GM19099 (cell line): ENCODE measurements around the gene COLEC11.

ENCODE experiments used
- POLR2A ChIP-seq: IDR thresholded peaks from 3 replicates; pipeline ENCODE4 v1.6.1; 2011; ENCODE audit warnings: low read depth; ENCODE audit not compliant: insufficient read length; ENCODE audit errors: extremely low read depth

COLEC11 gene

DNA sequence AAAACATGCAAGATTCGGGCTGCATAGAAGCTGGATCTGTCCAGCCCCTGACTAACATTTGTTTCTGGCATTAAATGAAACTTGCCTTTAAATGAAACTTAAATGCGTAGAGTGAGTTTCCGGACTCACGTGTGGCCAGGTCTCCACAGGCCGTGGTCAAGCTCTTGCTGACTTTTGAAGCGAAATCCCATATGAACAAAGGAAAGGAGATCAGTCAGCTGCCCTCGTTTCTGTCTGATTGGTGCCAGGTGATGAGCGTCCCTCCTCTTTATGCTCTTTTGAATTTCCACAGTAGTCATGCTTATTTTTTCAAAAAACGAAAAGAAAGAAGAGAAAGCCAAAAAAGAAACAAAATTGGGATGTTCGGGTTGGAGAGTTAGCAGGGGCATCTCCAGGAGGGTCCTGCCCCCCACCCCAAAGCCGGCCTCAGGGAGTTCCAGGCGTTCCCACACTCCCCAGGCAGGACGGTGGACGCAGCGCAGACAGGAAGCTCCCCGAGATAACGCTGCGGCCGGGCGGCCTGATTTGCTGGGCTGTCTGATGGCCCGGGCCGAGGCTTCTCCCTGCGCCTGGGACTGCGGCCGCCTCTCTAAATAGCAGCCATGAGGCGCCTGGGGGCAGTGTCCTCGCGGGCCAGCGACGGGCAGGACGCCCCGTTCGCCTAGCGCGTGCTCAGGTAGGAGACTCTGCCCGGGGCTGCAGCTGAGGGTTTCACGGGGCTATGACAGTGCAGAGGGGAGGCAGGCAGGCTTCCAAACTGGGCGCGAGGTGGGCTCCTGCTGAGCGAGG, at the start of gene COLEC11:
Gene COLEC11 (plus strand): TSS at position 620 of the 789 bp plus-strand sequence. CDS start 9,229 bp downstream, outside the sequence.
- TF ChIP-seq POLR2A, result no peak

DNA sequence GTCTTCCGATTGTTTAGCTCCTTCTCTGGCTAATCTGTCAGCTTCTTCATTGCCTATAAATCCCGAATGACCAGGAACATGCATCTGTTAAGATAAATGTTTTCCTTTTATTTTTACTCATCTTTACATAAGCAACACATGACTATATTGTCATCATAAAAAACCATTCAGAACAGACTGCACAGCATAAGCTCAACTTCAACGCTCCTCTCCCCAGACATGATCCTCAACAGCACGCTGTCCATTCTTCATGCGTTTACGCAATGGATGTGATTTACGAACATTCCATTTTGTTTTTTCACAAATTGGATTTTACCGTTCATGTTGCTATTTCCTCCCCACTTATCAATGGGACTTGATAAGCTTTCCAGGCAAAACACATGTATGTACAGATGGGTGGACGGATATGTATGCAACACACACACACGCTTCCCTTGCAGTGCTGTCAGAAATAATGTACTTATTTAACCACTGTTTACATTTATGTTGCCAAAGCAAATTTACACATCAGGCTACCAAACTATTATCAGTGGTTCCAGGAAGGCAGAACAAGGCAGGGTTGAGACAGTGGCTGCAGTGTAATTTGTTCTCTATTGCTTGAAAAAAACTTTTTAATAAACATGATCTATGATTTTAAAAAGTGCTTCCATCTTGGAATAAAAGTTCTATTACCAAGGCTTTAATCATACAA, 49.0 kb upstream of the COLEC11 start:
- TF ChIP-seq POLR2A, result no peak

DNA sequence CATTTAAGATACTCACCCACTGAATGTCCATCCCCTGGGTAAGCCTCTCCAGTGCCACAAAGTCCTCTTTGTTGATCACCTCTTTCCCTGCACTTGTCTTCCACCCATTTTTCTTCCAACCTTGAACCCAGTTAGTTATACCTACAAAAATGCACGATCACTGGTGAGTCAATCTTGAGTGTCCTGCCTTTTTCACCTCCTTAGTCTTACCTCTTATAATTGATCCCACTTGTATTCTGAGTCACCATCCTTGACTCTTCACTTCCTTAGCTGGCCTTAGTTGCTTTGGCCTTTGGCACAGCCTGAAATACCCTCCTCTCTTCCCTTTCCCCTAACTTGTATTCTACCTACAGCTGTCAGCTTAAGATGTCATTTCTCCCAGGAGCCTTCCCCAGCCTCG, 47.0 kb upstream of the COLEC11 start:
- no peak for TF ChIP-seq POLR2A

DNA sequence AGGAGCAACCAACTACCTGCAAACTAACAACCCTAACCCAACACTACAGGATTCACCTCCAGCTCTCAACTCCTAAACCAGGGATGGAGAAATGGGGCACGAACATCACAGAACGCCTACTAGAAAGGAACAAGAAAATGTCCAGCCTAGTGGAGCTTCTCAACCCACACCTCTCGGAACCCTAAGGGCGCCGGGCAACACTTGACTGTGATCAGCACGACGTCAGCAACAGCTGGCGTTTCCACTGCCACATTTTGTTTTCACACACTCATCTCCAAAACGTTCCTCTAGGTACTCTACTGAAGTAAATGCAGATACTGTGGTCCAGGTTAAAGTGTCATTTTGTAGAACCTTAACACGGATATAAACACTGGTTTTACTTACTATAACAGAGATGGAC, 41.0 kb upstream of the COLEC11 start:
- no peak for TF ChIP-seq POLR2A

DNA sequence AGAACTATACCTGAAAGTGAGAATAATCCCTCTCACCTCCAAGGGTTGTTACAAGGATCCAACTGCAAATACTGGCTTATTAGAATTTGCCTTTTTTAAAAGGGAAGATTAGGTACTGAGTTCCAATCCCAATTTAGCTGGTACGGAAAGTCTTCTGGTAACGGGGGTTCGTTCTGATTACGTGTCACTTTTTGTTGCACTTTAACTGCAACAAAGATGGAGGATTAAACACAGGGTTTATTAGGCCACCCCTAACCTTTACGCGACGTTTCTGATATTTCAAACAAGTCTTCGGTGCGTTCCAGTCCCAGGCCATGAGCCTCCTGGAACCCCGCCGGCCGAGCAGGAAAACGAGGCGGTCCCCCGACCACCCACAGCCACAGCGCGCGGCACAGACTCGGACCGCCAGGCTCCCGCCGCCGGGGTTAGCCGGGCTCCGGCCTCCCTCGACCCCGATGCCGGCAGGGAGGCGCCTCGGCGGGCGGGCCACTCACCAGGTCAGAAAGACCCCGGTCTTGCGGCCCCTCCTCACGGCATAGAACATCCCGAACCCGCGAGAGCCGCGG, 37.2 kb upstream of the COLEC11 start:
- TF ChIP-seq POLR2A, result no peak

DNA sequence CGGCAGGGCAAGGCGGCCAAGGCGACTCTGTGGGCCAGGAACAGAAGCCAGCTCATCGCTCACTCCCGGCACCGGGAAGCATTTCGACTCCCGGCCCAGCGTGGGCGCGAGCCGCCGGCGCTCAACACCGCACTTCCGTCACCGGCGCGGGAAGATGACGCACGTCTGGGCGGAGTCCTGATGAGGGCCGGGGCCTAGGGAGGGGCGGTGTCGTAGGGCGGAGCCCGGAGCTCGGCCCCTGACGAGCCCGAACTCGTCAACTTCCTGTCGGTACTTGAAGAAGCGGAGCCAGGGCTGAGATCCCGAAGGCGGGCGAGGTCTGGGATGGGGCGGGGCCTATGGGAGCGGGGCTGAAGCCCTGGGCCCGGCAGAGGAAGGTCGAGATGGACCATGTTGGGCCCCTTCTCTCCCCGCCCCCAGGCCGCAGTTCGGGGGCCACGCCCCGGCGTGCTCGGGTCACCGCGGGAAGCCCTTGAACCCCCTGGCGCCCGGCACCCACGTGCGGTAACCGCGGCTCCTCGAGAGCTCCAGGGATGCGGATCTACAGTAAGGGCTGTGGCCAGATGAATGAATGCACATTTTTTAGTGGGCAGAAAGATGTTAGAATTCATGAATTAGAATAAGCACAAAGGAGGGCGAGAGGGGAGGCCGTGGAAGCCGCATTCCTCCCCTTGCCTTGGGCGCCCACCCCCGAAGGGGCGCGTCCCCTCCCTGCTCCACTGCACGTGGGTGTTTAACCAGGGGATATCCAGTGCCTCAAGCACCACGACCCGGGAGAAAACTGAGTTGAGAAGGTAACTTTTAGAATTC, 36.5 kb upstream of the COLEC11 start, which contains the start of gene RNASEH1:
Gene RNASEH1 (minus strand): TSS at position 129 of the 810 bp plus-strand sequence. CDS start 73 bp downstream, at position 56.
- peak; percentile 90 for TF ChIP-seq POLR2A

DNA sequence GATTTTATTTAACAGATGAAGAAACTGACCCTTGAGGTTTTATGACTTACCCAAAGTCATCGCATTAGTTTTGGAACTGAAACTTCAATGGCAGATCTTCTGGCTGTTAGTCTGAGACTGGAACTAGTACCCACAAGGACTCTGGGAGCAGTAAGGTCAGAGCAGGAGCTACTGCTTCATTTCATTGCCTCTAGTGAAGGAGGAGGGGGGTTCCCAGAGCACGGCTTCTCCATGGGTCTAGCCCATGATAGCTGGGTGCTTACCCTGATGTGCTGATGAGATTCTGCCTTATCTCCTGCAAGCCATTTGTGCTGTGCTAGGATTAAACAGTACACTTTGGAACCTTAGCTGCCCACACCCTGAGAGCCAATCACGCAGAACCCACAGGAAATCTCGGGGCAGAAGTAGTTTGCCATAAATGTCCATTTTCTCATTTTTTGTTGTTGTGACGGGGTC, 31.4 kb upstream of the COLEC11 start:
- peak; percentile 35 for TF ChIP-seq POLR2A

DNA sequence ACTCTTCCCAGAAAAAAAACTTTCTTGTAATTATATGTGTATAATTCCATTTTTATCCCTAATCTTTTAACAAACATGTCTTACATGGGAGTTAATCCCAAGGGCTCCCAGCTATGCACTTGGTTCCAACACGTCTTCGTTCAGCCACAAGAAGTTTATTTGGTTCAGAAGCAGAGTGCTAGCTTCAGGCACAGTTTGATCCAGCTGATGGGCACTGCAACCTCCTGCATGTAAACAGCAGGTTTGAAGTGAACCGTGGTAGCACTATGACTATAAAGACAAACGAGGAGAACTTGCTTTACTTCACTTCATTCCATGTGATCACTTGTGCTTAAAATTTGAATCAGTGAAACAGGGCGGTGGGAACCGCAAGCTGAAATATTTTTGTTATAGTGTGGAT, 29.8 kb upstream of the COLEC11 start:
- no peak for TF ChIP-seq POLR2A

DNA sequence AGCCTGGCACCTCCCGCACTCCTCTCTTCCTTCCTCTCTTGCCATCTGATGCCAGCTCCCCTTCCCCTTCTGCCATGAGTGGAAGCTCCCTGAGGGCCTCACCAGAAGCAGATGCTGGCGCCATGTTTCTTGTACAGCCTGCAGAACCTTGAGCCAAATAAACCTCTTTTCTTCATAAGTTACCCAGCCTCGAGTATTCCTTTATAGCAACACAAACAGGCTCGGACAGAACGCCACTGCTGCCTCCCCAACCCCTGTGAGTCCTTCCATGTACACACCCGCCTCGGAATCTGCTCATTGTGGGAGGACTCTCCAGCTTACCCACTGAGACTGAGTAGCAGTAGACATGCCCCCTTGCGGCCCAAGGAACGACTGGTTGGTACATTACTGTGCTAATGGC, 28.1 kb upstream of the COLEC11 start:
- no peak for TF ChIP-seq POLR2A

DNA sequence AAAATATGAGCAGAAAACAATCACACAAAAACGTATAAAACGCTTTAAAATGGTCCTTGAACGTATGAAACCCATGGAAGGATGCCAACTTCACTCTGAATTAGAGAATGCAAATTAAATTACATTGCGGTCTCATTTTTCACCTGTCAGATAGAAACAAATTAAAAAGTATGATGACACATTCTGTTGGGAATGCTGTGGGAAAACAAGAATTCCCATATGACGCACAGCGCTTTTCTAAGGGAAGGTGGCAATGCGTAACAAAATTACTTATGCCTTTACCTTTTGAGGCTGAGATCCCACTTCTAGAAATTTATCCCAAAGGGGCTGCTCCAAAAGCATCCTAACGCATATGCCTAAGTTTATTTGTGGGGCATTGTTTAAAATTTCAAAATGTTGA, 23.6 kb upstream of the COLEC11 start:
- no peak for TF ChIP-seq POLR2A

DNA sequence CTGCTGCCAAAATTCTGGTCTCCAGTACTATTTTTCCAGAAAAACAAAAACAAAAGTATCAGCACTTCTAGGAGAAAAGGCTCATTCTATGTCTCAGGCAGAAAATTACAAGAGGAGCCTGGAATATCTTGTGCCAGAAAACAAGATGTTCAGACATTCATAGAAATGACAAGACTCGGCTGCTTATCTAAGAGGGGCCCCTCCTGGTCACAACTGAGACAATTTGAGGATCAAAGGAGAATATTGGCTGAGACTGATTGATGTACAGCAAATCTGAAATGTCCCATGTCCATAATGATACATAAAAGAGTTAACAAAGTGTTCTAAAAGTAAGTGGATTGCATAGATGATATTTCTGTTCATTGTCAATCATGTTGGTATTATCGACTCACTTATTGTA, 22.3 kb upstream of the COLEC11 start:
- TF ChIP-seq POLR2A, result no peak

DNA sequence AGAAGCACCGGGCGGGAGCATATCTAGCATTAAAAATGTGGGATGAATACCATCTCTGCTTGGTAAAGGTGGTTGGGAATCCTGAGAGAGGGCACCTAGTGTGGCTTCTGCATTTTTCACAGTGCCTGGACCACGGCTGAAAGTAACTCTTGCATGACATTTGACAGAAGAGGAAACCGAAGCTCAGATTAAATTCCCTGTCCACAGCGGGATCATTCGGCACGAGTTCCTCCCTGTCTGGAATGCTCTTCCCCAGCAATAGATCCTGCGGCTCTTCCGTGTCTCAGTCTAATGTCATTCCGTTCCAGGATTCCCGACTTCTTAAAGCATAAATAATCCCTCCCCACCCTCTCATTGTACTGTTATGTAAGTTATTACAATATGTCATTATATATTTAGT, 20.8 kb upstream of the COLEC11 start:
- TF ChIP-seq POLR2A, result no peak

DNA sequence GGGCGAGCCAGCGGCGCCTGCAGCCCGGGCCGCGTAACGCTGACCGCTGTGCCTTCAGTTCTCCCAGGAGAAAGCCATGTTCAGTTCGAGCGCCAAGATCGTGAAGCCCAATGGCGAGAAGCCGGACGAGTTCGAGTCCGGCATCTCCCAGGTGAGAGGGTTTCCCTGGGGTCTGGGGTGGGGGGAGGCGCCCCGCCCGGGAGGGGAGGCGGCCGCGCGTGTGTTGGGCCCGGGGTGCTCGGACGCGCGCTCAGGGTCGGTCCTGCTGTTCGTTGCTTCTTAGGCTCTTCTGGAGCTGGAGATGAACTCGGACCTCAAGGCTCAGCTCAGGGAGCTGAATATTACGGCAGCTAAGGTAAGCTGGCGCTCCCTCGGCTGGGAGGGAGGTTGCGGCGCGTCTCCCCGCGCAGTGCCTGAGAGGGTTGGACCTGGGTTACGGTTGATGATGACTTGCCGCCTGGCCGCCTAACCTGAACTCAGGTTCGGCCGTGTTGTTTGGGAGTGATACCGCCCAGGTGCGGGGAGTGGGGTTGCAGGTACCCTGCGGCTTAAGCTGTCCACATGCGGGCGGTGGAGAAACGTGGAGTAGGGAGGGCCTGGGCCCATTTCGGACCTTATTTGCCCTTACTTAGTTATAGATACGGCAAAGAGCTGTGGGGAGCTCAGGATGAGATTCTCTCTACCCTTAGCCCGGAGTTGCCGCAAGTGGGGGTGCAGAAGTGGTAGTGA, 19.2 kb upstream of the COLEC11 start:
- no peak for TF ChIP-seq POLR2A

DNA sequence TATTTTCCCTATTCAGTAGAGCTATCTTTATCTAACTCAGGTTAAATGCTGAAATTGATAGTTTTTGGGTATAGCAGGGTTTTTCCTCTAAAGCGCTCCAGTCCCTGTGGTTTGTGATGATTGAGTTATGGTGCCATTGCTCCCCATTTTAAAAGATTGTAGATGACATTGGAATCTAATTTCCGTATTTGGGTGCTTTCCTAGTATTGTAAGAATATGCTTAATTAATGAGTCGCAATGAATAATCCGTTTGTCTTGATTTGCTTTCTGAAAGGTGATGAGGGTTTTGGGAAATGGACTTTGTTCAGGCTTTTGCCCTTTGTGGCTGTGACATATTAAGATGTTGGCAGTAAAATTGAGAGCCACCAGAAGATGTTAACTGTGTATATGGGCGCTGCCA, 15.9 kb upstream of the COLEC11 start:
- no peak for TF ChIP-seq POLR2A
